GM21825 (cell line): Measurements from ENCODE around the gene CDH6.

Source experiments
- ATAC-seq: cut with Tn5 transposase; IDR thresholded peaks from one replicate; pipeline ENCODE4 v1.9.1; 2021; ENCODE audit warnings: mild to moderate bottlenecking, moderate library complexity; ENCODE audit not compliant: unreplicated experiment

CDH6 gene

GRCh38 chr5:31196309-31196708 is 2.8 kb downstream of the CDH6 start:
- ATAC-seq = no peak

- ATAC-seq = no peak
Measured at GRCh38 chr5:31197183-31197582, 3.7 kb downstream of the CDH6 start.

- no peak for ATAC-seq
Measured at GRCh38 chr5:31204958-31205357, 11.5 kb downstream of the CDH6 start.

GRCh38 chr5:31208043-31208442 is 14.6 kb downstream of the CDH6 start:
- ATAC-seq = no peak

- no peak for ATAC-seq
Measured at GRCh38 chr5:31209334-31209733, 15.8 kb downstream of the CDH6 start.

GRCh38 chr5:31211098-31211497 is 17.6 kb downstream of the CDH6 start:
- no peak for ATAC-seq

- ATAC-seq = no peak
Measured at GRCh38 chr5:31213257-31213656, 19.8 kb downstream of the CDH6 start.

GRCh38 chr5:31213705-31214121 is 20.2 kb downstream of the CDH6 start:
- ATAC-seq = no peak

GRCh38 chr5:31214229-31214628 is 20.7 kb downstream of the CDH6 start:
- no peak for ATAC-seq

GRCh38 chr5:31215236-31215635 is 21.8 kb downstream of the CDH6 start:
- ATAC-seq = no peak

- ATAC-seq = no peak
Measured at GRCh38 chr5:31217446-31217845, 24.0 kb downstream of the CDH6 start.

GRCh38 chr5:31218978-31219377 is 25.5 kb downstream of the CDH6 start:
- no peak for ATAC-seq

- ATAC-seq = no peak
Measured at GRCh38 chr5:31221001-31221400, 27.5 kb downstream of the CDH6 start.

- no peak for ATAC-seq
Measured at GRCh38 chr5:31225118-31225517, 31.6 kb downstream of the CDH6 start.

- ATAC-seq = no peak
Measured at GRCh38 chr5:31225613-31226012, 32.1 kb downstream of the CDH6 start.

- ATAC-seq = no peak
Measured at GRCh38 chr5:31226651-31227050, 33.2 kb downstream of the CDH6 start.

GRCh38 chr5:31229266-31229665 is 35.8 kb downstream of the CDH6 start:
- ATAC-seq = no peak

- ATAC-seq = no peak
Measured at GRCh38 chr5:31231177-31231838, 37.8 kb downstream of the CDH6 start.

- peak; percentile 90 for ATAC-seq
Measured at GRCh38 chr5:31232273-31232888, 38.9 kb downstream of the CDH6 start.

- ATAC-seq = no peak
Measured at GRCh38 chr5:31235381-31235780, 41.9 kb downstream of the CDH6 start.

- ATAC-seq = no peak
Measured at GRCh38 chr5:31236339-31236738, 42.9 kb downstream of the CDH6 start.

- ATAC-seq = no peak
Measured at GRCh38 chr5:31237174-31237573, 43.7 kb downstream of the CDH6 start.

GRCh38 chr5:31238497-31238896 is 45.0 kb downstream of the CDH6 start:
- ATAC-seq = no peak
